ENCODE measurements around the gene ARAP1. TPM values are rescaled to one million over a fixed set of nuclear protein-coding genes. Genes with fewer than 3 reads are reported as not detected.

The ARAP1 gene
- total and polyA plus RNA-seq, 7 donors: 31.9 to 135 (median 61.5) TPM

DNA sequence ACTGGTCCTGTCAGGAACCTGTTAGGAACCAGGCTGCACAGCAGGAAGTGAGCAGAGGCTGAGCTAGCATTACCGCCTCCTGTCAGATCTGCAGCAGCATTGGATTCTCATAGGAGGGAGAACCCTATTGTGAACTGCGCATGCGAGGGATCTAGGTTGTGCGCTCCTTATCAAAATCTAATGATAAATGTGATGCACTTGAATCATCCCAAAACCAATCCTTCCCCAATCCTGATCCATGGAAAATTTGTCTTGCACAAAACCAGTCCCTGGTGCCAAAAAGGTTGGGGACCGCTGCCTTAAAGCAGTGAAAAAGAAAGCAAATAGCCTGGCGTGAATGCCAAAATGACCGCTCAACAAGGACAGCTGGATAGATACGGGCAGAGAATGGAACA, 1.9 kb upstream of the ARAP1 start:
- Histone ChIP-seq H3K9me3 (no peaks in the 10 kb centered on the region), H3K36me3 (peaks cover 0 to 11% (median 0%) of the 10 kb centered on the region in 4 donors), H3K27me3 (no peaks in the 10 kb centered on the region), H3K27ac (no peak overlapping the region), H3K4me1 (peaks cover 0 to 38% (median 27%) of the 10 kb centered on the region in 4 donors), H3K4me3 (no peak overlapping the region)
- no peak for DNase-seq
- intact Hi-C loops (cut with DNase I): loop anchor here (2.0 kb wide), 1 partner anchor 19 kb away; no protein-coding TSS in a partner anchor
- TF ChIP-seq POLR2A (IDR thresholded peaks at IDR 0.05) (no peak), POLR2AphosphoS5 (IDR thresholded peaks at IDR 0.05) (no peak), EP300 (IDR thresholded peaks at IDR 0.05) (no peak)
- TF ChIP-seq, protein P1, sequence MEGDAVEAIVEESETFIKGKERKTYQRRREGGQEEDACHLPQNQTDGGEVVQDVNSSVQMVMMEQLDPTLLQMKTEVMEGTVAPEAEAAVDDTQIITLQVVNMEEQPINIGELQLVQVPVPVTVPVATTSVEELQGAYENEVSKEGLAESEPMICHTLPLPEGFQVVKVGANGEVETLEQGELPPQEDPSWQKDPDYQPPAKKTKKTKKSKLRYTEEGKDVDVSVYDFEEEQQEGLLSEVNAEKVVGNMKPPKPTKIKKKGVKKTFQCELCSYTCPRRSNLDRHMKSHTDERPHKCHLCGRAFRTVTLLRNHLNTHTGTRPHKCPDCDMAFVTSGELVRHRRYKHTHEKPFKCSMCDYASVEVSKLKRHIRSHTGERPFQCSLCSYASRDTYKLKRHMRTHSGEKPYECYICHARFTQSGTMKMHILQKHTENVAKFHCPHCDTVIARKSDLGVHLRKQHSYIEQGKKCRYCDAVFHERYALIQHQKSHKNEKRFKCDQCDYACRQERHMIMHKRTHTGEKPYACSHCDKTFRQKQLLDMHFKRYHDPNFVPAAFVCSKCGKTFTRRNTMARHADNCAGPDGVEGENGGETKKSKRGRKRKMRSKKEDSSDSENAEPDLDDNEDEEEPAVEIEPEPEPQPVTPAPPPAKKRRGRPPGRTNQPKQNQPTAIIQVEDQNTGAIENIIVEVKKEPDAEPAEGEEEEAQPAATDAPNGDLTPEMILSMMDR (IDR thresholded peaks at IDR 0.05): no peak
- 90 to 94% methylated on average over 8 of the region's 8 CpGs for WGBS, 2 donors

DNA sequence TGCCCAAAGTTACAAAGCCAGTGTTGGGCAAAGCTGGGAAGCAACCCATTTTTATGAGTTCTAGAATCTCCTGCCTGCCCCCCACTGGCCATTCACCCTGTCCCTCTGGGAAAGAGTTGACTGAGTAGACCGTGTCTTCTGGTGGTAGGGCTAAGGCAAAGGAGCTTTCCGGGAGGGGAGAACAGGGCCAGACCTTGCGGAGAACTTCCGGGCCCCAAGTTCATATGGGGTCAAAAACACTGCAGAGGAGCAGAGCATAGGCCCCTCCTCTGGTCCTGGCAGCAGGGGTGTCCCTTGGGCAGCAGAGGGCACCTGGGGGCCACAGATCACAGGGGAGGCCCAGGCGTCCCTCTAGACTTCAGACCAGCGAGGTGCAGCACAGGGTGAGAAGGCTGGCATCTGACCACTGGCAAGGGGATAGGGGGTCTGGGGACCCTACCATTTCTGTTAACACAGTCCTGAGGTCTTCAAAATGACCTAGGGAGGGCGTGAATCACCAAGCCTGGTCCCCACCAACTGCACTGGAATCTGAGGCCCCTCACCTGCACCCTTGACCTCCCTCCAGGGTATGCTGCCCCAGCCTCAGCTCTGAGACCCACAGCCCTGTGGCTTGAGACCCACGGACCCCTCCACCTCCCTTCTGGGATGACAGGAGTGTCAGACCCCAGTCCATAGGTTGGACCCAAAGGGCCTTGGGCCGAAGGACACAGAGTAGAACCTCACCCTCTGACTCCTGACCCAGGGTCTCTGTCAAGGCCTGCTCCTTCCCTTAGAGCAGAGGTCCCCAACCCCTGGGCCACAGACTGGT, 1.3 kb upstream of the ARAP1 start:
- peaks cover 0 to 11% (median 0%) of the 10 kb centered on the region in 4 donors for H3K36me3 ChIP-seq
- no peaks in the 10 kb centered on the region for H3K9me3 ChIP-seq
- 77 to 89% methylated on average over 9 of the region's 9 CpGs for WGBS, 2 donors
- intact Hi-C loops (cut with DNase I): loop anchor here (2.0 kb wide), 2 partner anchors 19 to 39 kb away; no protein-coding TSS in a partner anchor
- H3K27me3 ChIP-seq: no peaks in the 10 kb centered on the region
- H3K27ac ChIP-seq: no peak overlapping the region
- TF ChIP-seq EP300 (IDR thresholded peaks at IDR 0.05) (no peak), POLR2A (IDR thresholded peaks at IDR 0.05) (no peak), POLR2AphosphoS5 (IDR thresholded peaks at IDR 0.05) (no peak)
- TF ChIP-seq, protein P1 (IDR thresholded peaks at IDR 0.05): no peak
- DNase-seq: no peak
- no peak overlapping the region for H3K4me3 ChIP-seq
- peaks cover 0 to 41% (median 27%) of the 10 kb centered on the region in 4 donors for H3K4me1 ChIP-seq

DNA sequence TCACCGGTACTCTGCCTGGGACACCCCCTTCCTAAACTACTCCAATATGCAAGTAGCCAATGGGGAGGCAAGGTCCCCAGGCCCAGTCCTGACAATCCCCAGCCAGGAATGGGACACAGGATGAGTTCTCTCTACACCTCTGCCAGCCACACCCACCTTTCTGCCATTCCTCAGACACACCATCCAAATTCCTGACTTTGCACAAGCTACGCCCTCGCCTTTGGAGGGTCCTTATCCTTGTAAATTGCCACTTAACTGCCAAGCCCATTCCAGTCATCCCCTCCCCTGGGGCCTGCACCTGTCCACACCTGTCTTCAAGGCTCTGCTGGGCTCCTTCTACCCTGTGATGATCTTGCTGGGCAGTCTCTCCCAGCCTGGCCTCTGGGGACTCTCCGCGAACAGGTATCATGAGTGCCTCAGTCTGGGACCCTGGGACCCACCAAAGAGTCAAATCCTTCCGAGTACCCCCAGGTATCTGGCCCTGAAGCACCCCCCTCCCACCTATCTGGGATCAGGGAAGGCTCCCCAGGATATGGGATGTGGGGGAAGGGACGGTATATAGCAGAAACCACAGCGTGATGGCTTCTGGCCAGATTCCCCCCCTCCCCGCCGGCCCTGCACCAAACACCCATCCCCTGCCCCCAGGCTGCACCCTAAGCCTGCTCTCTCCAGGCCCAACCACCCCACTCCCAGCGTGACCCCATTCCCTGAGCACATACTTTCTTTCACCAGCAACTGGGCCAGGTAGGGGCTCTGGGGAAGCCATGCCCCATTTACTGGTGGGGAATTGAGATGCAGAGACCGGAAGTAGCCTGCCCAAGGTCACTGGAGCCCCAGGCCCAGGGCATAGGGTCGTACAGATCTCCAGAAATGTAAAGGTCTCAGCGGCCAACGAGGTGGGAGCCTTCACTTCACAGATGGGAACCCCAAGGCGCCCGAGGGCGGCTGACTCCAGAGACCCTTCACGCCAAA, 806 bp downstream of the ARAP1 start:
- TF ChIP-seq, protein P1 (IDR thresholded peaks at IDR 0.05): no peak
- no peak for TF ChIP-seq EP300 (IDR thresholded peaks at IDR 0.05)
- TF ChIP-seq POLR2A (IDR thresholded peaks at IDR 0.05): no peak
- no peak for TF ChIP-seq POLR2AphosphoS5 (IDR thresholded peaks at IDR 0.05)
- no peaks in the 10 kb centered on the region for H3K9me3 ChIP-seq
- H3K27me3 ChIP-seq: no peaks in the 10 kb centered on the region
- H3K36me3 ChIP-seq: no peaks in the 10 kb centered on the region
- WGBS, 2 donors: 21 to 32% methylated on average over 19 of the region's 19 CpGs
- no peak for DNase-seq
- peaks cover 0 to 41% (median 27%) of the 10 kb centered on the region in 4 donors for H3K4me1 ChIP-seq
- intact Hi-C loops (cut with DNase I): loop anchor here (2.0 kb wide), 1 partner anchor 41 kb away; no protein-coding TSS in a partner anchor
- H3K27ac ChIP-seq: peak overlapping the region; percentile 20 to 68 (median 64)
- H3K4me3 ChIP-seq: peak overlapping the region; percentile 64 to 77 (median 70)

- Histone ChIP-seq H3K27me3 (no peaks in the 10 kb centered on the region), H3K4me3 (peak overlapping the region in 1 of 4 donors; percentile 64), H3K36me3 (no peaks in the 10 kb centered on the region), H3K27ac (no peak overlapping the region), H3K9me3 (no peaks in the 10 kb centered on the region), H3K4me1 (peaks cover 0 to 41% (median 27%) of the 10 kb centered on the region in 4 donors)
- TF ChIP-seq POLR2AphosphoS5 (IDR thresholded peaks at IDR 0.05) (no peak), POLR2A (IDR thresholded peaks at IDR 0.05) (no peak)
- DNase-seq: no peak
- intact Hi-C loops (cut with DNase I): no loop called here
- WGBS, 2 donors: 77 to 88% methylated on average over 2 of the region's 2 CpGs
Observed at GRCh38 chr11:72750556-72751115, 1.6 kb downstream of the ARAP1 start.

All from sigmoid colon (tissue), 7 donors.